Measurements from ENCODE around the gene EYS.

The EYS gene

DNA sequence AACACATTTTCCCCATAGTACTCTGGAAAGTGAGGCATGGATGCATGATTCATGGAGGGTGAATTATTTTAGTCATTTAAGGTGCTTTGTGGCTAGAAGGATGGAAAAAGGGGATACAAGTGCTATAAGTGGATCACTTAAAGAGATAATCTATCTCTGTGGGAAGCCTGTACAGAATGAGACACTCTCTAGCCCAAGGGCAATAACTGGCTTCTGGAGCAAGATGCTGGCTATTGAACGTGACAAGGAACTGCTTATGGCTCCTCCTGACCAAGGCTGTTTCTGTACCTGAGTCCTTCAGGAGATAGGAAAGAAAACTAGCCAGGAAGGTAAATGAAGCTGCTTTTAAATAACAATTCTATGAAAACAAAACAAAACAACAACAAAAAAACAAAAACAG, 590.7 kb downstream of the EYS start:
- TF ChIP-seq CTCF (conservative IDR thresholded peaks at IDR 0.05; ENCODE audit: low read length) (no peak), EZH2phosphoT487 (IDR thresholded peaks at IDR 0.05; ENCODE audit: borderline replicate concordance) (no peak)
- H2AFZ ChIP-seq (ENCODE audit: low read length), result no peak overlapping the region
- no peaks in the 10 kb centered on the region for H3K36me3 ChIP-seq (ENCODE audit: insufficient read depth, low read length)
- no peaks in the 10 kb centered on the region for H3K9me3 ChIP-seq (ENCODE audit: insufficient read depth, low read depth, low read length)
- no peak overlapping the region for H3K4me3 ChIP-seq (ENCODE audit: low read length, poor library complexity, severe bottlenecking)
- no peaks in the 10 kb centered on the region for H3K27me3 ChIP-seq (ENCODE audit: insufficient read depth, low read length, poor library complexity, severe bottlenecking)
- H3K79me2 ChIP-seq (ENCODE audit: insufficient read depth, low read length), result no peaks in the 10 kb centered on the region
- H3K4me2 ChIP-seq (ENCODE audit: low read depth, low read length, poor library complexity, severe bottlenecking), result no peak overlapping the region
- H4K20me1 ChIP-seq (ENCODE audit: insufficient read depth, low read length, poor library complexity, severe bottlenecking), result no peaks in the 10 kb centered on the region
- H3K9me2 ChIP-seq (replicated peaks; ENCODE audit: low read depth, low read length), result no peaks in the 10 kb centered on the region
- no peaks in the 10 kb centered on the region for H3F3A ChIP-seq (ENCODE audit: low read depth)
- no peaks in the 10 kb centered on the region for H3K4me1 ChIP-seq (ENCODE audit: insufficient read depth, low read length, poor library complexity, severe bottlenecking)
- H3K9ac ChIP-seq (ENCODE audit: low read depth, low read length, poor library complexity, severe bottlenecking), result no peak overlapping the region

- no peaks in the 10 kb centered on the region for H4K20me1 ChIP-seq (ENCODE audit: insufficient read depth, low read length, poor library complexity, severe bottlenecking)
- TF ChIP-seq CTCF (conservative IDR thresholded peaks at IDR 0.05; ENCODE audit: low read length), result no peak
- TF ChIP-seq EZH2phosphoT487 (IDR thresholded peaks at IDR 0.05; ENCODE audit: borderline replicate concordance), result no peak
- H3K9me3 ChIP-seq (ENCODE audit: insufficient read depth, low read depth, low read length), result no peaks in the 10 kb centered on the region
- H3K36me3 ChIP-seq (ENCODE audit: insufficient read depth, low read length), result no peaks in the 10 kb centered on the region
- H3K9me2 ChIP-seq (replicated peaks; ENCODE audit: low read depth, low read length), result no peaks in the 10 kb centered on the region
- H3K4me2 ChIP-seq (ENCODE audit: low read depth, low read length, poor library complexity, severe bottlenecking), result no peak overlapping the region
- no peaks in the 10 kb centered on the region for H3K79me2 ChIP-seq (ENCODE audit: insufficient read depth, low read length)
- no peak overlapping the region for H2AFZ ChIP-seq (ENCODE audit: low read length)
- H3K4me3 ChIP-seq (ENCODE audit: low read length, poor library complexity, severe bottlenecking), result no peak overlapping the region
- H3K27me3 ChIP-seq (ENCODE audit: insufficient read depth, low read length, poor library complexity, severe bottlenecking), result no peaks in the 10 kb centered on the region
- H3K9ac ChIP-seq (ENCODE audit: low read depth, low read length, poor library complexity, severe bottlenecking), result no peak overlapping the region
- no peaks in the 10 kb centered on the region for H3K4me1 ChIP-seq (ENCODE audit: insufficient read depth, low read length, poor library complexity, severe bottlenecking)
- no peaks in the 10 kb centered on the region for H3F3A ChIP-seq (ENCODE audit: low read depth)
These were observed 593.4 kb downstream of the EYS start for GRCh38 chr6:65113581-65113980.

- Histone ChIP-seq H3F3A (ENCODE audit: low read depth) (no peaks in the 10 kb centered on the region), H3K4me3 (ENCODE audit: low read length, poor library complexity, severe bottlenecking) (no peak overlapping the region), H3K27me3 (ENCODE audit: insufficient read depth, low read length, poor library complexity, severe bottlenecking) (no peaks in the 10 kb centered on the region), H3K36me3 (ENCODE audit: insufficient read depth, low read length) (no peaks in the 10 kb centered on the region), H3K4me2 (ENCODE audit: low read depth, low read length, poor library complexity, severe bottlenecking) (no peak overlapping the region), H3K9me3 (ENCODE audit: insufficient read depth, low read depth, low read length) (no peaks in the 10 kb centered on the region), H3K4me1 (ENCODE audit: insufficient read depth, low read length, poor library complexity, severe bottlenecking) (no peaks in the 10 kb centered on the region), H4K20me1 (ENCODE audit: insufficient read depth, low read length, poor library complexity, severe bottlenecking) (no peaks in the 10 kb centered on the region), H2AFZ (ENCODE audit: low read length) (no peak overlapping the region), H3K9me2 (replicated peaks; ENCODE audit: low read depth, low read length) (no peaks in the 10 kb centered on the region), H3K9ac (ENCODE audit: low read depth, low read length, poor library complexity, severe bottlenecking) (no peak overlapping the region), H3K79me2 (ENCODE audit: insufficient read depth, low read length) (no peaks in the 10 kb centered on the region)
- TF ChIP-seq EZH2phosphoT487 (IDR thresholded peaks at IDR 0.05; ENCODE audit: borderline replicate concordance), result no peak
- TF ChIP-seq CTCF (conservative IDR thresholded peaks at IDR 0.05; ENCODE audit: low read length), result no peak
These were observed 594.6 kb downstream of the EYS start for GRCh38 chr6:65112435-65112834.

Measured in Loucy (cell line).